HG02678 (cell line): Measurements from ENCODE around the gene CFAP210.

Source experiments
- ATAC-seq: cut with Tn5 transposase; IDR thresholded peaks from one replicate; pipeline ENCODE4 v1.9.1; 2021; ENCODE audit warnings: mild to moderate bottlenecking, moderate library complexity; ENCODE audit not compliant: unreplicated experiment

Gene CFAP210, protein sequence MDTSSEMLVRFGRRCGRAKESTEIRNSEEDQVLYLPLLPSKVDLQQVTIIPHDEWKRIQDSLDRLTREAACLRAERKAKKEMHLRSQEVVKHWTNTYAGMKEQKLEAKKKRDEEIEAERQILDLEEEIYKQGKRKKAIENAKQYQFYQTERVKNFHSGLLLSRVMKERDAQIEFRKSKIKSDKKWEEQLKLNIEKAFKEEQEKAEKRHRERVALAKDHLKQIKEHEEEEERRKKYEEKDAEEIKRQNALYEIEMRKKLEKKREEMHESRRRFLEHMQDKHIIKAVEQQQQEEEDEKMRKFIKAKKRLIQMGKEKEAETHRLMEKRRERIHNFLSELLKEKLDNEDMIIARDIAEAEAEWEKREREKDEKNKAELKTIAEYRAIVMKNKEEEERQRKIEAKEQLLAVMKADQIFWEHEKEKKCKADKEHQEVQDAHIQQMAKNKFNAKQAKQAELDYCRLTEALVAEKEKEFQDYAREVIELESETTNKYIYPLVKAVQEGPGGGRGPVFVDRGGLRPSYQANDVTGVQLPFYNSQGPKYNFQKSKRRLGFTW

DNA sequence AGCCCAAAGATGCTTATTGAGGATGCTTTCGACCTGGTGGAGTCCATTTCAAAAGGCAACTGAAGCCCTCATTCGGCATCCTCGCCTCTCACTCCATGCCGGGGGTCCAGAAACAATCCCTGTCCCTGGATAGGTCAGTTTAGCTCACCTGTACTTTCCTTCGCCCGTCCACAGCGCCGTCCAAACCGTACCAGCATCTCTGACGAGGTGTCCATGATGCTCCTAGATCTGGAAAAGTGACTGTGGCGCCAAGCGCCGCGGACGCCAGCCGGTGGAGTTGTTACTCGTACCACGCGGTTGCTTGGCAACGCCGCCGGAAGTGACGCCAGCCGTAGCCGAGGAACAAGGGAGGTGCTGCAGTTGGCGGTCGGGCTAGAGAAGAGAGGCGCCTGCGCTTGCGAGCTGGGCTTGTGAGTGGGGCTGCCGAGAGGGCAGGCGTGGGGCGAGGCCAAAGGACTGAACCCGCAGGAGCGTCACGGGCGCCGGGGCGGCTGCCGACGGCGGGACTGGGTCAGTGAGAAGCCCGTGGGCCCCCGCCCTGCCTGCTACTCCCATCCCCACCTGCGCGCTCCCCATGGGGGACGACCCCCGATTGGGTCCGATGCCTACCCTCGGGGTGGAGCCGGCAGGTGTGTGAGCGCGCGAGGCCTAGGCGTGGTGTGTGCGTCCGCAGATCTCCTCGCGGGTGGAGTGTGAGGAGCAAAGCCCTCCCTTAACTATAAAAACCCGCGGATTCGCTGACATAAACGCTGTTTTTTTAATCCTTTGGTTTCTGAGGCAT is at the start of gene CFAP210, which contains the start of gene PHOSPHO2:
Gene CFAP210, minus strand, starts transcription at position 293 of the 781 bp plus-strand sequence. Its CDS starts 78 bp downstream, at position 215.
Gene PHOSPHO2, plus strand, starts transcription at position 357 of the 781 bp plus-strand sequence. CDS start 6,503 bp downstream, outside the sequence.
- peak; percentile 99 for ATAC-seq

DNA sequence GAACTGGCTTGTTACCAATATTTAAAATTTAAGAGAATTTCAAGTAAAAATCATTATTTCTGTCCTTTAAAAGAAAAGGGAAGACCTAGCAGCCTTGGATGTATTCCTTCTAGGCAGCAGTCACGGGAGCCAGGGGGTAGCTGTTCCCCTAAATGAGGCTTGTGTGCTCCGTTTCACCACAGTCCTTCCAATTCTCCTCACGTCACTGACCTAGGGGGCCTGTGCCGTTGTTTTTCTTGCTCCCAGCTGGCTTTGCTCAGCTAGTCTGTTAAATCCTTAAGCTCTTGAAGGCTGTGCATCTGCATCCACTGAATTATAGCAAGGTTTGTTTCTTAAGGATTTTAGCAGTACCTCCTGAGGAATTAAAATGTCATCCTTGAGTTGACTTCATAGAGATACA is 49.3 kb upstream of the CFAP210 start:
- no peak for ATAC-seq

DNA sequence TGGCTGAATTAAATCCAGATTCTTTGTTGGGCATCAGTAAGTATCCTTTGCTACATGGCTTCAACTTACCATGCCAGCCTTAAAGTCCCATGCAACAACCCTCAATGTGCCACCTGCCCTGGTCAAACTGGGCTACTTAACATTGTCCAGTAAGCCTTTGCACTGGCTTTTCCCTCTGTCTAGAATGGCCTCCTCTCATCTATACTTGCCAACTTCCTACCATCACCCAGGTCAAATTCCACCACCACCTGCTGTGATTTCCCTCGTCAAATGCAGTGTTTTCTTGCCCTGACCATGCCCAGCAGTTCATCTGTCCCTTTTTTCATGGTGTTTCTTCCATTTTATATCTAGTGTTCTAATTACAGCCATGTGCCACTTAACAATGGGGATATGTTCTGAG is 45.1 kb upstream of the CFAP210 start:
- no peak for ATAC-seq

DNA sequence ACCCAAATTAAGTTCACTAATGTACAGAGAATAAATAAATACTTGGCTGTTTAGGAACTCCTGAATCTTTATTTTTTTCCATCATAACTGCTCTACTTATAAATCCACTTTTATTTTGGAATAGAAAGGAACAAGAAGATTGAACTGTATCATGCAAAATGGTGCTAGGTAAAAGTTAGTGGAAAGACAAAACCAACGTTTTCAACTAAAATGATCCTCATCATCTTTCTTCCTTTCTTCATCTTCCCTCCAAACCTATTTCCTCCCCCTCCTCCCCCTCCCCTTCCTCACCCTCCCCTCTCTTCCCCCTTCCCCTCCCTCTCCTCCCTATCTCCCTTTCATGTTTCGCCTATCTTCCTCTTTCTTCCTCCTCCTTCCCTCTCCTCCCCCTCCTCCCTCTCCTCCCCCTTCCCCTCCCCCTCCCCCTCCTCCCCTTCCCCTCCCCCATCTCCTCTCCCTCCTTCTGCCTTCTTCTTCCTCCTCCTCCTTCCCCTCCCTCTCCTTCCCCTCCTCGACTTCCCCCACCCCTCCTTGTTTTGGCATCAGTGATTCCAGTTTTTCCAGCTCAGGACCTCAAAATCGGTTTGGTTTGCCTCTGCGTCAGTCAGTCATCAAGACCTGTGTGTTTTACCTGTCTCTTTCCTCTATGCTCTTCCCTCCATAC is 44.5 kb upstream of the CFAP210 start:
- no peak for ATAC-seq

DNA sequence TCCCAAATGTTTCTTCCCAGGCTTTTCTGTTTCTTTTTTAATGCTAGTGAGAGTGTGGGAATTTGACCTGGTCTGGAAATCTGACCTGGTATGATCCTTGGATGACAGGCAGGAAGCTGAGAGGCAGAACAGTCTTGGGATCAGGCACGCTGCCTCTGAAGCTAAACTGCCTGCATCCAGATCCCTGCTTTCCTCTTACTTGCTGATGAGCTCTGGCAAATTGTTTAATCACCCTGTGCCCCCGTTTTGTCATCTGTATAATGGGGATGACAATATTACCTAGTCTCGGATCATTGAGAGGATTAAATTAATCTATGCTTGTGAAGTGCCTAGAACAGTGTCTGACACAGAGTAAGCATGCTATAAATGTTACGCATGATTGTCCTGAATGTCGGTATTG is 42.7 kb upstream of the CFAP210 start:
- no peak for ATAC-seq

DNA sequence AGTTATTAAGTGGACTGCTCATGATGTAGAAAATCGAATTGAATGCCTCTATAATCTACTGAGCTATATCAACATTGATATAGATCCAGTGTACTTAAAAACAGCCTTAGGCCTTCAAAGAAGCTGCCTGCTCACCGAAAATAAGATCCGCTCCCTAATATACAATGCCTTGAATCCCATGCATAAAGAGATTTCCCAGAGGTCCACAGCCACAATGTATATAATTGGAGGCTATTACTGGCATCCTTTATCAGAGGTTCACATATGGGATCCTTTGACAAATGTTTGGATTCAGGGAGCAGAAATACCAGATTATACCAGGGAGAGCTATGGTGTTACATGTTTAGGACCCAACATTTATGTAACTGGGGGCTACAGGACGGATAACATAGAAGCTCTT is 41.4 kb upstream of the CFAP210 start:
- no peak for ATAC-seq

DNA sequence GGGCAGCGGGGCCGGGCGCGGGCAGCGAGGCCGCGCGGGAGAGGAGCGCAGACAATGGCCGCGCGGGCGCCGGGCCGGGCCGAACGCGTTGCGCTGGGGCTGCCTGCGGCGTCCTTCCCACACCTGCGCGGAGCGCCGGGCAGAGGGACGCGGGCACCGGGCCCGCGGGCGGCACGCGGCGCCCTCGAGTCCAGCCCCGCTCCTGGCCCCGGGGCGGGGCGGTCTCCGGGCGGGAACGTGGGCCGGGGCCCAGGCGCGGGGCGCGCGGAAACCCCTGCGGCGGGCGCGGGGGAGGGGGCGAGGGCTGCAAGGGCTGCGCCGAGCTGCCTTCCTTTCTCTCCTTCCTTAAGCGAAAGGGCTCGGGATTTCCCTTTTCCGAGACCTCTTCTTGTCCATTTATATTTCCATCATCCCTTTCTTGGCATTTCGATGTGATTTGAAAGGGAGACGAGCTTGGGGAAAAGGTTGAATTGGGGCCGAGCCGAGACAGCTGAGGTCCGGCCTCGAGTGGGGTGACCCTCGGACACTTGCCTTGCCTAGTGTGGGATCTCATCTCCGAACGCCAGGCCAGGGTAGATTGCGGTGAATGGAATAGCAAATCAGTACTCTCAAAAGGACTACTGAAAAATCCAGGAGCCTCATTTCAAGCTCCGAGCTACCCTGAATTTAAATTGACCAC is 40.1 kb upstream of the CFAP210 start:
- ATAC-seq: peak; percentile 37

DNA sequence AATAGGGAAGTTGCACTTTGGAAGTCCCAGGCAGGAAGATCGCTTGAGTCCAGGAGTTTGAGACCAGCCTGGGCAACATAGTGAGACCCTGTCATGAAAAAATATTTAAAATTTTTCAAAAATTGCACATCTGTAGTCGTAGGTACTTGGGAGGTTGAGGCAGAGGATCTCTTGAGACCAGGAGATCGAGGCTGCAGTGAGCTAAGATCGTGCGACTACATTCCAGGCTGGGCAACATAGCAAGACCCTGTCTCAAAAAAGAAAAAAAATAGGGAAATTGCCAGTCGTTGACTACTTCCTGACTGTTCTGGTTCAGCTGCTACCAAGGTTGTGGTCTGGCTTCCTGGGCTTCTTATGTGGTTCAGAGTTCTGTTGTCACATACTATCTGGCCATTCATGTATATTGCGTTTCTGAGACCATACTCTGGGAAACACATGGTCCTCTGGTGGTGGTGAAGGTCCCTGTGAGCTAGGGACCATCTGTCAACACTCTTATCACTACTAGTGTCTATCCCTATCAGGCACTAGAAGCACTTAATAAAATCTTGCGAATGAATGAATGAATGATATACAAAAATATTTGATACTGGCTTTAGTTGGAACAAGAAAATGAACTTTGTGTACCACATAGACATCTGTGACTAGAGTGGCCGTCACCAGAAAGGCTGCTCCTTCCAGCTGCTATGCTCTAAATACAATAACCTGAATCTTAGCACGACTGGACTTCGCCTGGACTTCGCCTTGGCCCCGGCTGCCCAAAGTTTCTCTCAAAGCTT is 38.6 kb upstream of the CFAP210 start:
- ATAC-seq: no peak

DNA sequence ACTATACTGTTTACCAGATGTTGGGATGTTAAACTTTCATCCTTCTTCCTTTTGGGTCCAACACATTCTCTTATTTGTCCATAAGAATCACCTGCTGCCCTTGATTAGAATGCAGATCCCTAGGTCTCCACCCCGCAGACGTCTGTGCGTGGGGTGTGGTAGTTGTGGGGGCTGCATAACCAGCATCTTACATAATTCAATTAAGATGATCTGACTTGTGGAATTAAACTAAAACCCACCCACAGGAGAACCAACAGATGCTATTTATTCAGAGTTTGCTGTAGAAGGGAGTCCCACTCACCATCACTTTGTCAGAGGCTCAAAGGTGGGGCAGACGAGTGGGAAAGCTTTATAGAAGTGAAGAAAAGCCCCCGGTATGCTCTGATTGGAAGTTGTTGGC is 37.9 kb upstream of the CFAP210 start:
- no peak for ATAC-seq

DNA sequence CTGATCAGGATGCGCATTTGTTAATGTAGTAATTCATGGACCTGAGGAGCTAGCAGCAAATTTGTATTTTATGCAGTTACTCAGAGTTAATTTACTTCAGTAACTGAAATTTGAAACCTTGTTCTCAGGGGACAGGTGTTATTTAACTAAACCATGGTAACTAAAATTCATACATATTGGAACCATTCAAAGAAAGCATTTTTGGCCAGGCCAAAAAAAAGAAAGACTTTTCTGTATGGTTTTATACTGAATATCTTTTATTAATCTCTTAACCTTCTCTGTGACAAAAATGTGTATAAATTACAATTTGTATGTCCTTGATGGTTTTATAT is 35.0 kb upstream of the CFAP210 start:
- no peak for ATAC-seq

DNA sequence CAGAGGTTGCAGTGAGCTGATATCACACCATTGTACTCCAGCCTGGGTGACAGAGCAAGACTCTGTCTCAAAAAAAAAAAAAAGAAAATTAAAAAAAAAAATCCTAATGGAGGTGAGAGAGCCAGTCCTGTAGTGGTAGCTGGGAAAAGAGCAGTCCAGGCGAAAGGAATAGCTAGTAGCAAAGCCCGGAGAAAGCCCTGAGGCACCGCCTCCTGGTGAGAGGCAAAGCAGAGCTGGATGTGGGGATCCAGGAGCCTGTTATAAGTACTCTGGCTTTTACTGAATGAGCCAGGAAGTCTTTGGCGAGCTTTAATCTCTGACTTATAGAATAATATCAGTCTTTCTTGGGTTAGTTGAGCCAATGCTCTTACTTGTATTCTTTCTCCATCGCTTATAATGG is 32.9 kb upstream of the CFAP210 start:
- ATAC-seq: no peak

DNA sequence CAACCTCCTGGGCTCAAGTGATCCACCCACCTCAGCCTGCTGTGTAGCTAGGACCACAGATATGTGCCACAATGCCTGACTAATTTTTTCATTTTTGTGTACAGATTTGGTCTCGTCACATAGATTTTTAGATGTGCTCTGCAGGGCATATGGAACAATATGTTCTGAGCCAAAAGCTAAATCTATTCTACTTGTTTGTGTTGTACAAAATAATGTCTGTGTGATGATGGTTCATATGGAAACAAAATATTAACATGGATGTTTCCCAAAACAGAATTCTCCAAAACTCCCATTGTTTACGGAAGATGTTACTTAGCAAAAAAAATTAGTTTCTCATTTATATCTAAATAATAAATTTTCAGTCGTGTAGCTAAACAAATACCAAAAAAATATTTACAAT is 26.8 kb upstream of the CFAP210 start:
- no peak for ATAC-seq

DNA sequence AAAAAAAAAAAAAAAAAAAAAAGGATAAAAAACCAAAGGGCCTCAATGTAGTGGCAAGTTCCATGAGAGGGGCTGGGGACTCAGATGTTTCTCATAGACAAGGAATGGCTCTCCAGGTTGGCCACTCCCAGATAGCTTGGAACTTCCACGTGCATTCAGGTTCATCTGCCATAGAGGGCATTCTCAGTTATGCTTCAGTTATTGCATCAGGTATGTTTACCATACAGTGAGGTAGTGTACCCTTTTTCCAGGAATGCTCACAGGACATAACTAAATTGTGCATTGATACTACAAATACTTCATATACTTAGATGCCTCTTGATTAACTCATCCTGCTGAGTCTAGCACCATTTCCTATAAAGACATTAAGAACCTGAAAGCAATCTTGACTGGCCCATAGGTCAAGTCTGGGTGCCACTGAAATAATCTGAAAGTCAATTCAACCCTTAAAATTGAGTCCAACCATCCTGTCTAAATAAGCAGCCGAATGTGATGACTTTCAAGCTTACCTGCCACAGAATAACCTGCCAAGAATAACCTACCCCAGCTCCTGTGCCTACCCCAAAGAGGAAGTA is 24.8 kb upstream of the CFAP210 start:
- no peak for ATAC-seq

DNA sequence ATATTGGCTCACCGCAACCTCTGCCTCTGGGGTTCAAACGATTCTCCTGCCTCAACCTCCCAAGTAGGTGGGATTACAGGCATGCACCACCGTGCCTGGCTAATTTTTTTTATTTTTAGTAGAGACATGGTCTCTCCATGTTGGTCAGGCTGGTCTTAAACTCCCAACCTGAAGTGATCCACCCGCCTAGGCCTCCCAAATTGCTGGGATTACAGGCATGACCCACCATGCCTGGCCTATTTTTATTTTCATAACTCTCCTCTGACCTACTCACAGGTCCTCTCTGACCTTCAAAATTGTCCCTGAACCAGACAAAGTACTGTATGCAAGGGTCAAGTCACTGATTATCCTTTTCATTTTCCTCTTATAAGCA is 23.5 kb upstream of the CFAP210 start:
- no peak for ATAC-seq

DNA sequence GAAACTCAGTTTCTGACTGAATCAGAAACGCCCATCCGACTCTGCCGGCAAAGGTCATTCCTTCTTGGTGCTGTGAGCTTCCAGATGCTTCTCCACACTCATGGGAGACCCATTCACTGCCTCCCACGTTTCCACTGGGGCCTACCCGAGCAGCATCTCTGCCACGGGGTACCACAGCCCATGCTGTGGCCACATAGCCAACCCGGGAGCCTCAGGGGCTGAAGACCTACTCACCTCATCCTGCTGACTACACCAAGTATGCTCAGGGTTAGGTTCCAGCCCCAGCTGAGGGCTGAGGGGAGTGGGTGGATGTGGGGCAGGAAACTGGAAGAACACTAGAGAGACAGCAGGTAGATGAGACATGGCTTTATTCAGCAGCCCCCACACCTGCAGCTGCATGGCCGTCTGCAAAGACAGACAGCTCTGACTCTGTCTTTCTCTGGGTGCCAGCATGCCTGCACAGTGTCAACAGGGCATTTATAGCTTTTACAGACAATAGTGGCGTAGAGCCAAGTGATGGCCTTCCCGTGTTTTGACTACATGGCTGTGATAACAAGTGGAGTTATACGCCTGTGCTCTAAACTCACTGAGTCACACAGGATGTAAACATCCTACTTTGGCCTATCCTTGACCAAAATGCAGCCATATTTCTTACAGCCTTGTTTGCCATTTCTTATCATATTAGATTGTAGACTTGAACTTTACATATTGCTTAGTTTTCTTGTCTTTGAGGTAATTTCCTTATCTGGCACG is 22.9 kb upstream of the CFAP210 start:
- no peak for ATAC-seq

DNA sequence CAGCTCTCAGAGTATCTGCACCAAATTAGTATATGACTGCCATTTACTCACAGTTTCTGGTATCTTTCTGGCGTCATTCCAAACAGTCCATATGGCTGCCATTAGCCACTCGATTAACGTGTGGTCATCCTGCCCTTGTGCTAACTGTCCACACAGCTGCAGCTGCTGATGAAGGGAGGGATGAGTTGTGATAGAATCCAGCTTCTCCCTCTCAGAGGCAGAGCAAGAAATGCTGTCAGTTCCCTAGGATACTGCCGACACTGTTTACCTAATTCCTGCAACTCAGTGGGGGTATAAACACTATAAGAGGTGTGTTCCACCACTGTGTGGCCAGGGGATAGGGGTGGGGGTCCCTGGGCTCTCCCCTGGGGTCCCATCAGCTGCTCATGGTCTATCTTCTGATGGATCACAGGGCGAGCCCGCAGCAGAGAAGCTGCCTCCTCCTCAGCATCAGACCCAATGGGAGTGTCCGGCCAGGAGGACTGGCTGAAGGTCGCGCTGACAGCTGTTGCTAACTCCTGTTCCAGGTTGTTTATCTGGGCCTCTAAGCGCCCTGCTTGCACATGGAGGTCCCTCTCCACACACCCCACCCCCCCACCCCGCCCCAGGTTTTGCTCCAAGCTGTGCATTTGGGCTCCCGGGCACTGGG is 22.2 kb upstream of the CFAP210 start:
- no peak for ATAC-seq

DNA sequence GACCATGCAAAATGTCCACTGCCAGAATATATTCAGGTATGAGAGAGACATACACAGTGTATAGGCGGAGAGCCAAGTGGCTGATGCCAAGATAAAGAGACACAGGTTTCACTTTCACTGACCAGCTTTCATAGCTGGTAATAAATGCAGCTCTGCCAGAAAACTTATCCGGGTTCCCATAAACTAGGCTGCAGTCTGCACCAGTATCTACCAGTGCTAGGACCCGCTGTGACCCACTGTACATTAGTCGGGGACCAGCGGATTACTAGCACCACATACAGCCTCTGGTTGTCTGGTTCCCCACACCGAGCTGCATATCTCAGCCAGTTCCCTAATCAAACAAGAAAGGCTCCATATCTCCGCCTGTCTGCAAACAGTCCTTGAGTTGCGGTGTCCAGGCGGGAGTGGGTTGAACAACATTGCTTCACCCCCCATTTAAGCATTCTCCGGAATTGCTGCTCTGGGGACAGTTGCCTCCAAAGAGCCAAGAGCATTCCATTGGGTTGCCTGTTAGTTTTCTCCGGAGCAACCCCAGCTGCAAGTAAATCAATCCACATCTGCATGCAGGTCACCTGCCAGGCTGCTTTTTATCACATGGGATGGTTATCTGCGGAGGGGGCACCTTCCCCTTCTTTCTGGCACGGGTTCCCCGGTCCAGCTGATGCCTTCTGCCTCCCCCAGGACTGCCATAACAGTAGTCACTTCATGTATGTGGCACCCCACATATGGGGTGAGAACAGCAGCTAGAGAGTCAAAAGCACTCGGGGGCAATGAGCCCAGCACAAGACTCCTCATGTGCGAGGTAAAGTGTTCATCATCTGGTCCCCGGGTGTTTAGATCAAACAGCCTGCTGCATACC is 21.4 kb upstream of the CFAP210 start:
- no peak for ATAC-seq

DNA sequence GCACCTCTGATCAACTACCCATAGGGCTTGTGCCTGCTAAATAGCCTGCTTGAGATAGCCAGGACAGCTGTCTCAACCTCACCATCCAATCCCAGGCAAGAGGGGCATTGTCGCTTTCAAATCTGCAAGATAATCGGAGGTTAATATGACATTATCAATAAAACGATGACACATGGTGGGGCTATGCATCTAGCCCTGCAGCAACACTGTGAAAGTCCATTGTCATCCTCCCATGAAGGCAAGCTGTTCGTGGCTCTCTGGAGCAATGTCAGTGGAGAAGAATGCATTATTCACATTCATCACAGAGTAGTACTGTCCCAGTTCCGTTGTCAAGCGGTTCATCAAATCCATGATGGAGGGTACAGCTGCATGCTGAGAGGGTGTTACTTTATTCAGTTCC is 20.5 kb upstream of the CFAP210 start:
- no peak for ATAC-seq
